HG03460 (cell line): ENCODE results near the gene PAPPA.
A peak's percentile ranks its signal among the peaks of the same experiment; 100 is the strongest.

Source experiments
- ATAC-seq: cut with Tn5 transposase; IDR thresholded peaks from one replicate; pipeline ENCODE4 v1.9.1; 2021; ENCODE audit not compliant: unreplicated experiment

PAPPA gene

DNA sequence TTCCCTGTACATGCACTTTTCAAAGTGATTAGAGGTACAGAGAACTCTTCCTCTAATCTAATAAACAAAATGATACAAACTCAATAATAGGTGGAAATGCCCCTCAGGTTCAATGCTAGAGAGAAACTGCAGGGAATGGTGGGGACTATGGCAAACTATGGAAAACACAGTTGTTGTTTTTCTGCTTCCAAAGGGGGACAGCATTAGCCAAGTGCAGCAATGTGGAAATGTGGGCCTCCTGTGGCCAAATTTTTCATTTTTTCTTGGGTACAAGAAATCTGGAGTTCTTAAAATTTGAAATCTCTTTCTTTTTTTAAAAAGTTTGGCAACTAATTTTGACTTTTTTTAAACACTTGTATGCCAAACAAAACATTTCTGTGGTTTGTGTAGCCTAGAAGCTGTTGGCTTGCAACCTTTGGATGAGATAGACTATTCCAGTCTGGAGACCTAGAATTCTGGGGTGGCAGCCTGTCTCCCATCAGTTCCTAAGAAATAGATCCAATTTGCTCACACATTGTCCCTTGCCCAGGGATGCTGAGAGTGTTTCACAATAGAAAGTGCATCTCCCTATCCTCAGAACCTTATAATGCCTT is 218.6 kb downstream of the PAPPA start:
- no peak for ATAC-seq

- ATAC-seq = no peak
Observed at GRCh38 chr9:116372786-116373185, 219.2 kb downstream of the PAPPA start.

DNA sequence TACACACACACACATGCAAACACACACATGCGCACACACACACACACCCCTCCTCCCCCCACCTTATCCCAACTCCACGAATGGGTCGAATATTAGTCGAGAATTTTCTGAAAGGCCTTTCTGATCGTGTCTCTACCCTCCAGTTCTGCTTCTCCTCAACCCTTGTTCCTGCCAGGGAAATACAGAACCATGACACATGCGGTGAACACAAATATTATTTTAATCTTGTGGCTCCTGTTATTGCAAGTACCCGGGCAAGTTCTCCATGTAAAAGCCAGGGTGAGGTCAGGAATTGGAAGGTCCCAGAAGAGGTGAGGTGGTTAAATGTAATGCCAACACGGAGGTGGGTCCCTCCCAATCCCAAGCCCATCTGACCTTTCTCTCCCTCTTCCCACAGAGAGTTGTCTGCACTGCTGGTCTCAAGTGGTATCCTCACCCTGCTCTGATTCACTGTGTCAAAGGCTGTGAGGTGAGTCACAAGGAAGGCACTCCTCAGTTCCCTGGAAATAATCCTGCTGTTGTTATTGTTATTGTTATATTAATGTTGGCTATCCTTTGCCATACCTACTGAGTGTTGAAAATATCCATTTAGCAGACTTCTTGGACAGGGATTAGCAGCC is 223.7 kb downstream of the PAPPA start:
- no peak for ATAC-seq

- no peak for ATAC-seq
Observed at GRCh38 chr9:116378873-116379272, 225.3 kb downstream of the PAPPA start.

DNA sequence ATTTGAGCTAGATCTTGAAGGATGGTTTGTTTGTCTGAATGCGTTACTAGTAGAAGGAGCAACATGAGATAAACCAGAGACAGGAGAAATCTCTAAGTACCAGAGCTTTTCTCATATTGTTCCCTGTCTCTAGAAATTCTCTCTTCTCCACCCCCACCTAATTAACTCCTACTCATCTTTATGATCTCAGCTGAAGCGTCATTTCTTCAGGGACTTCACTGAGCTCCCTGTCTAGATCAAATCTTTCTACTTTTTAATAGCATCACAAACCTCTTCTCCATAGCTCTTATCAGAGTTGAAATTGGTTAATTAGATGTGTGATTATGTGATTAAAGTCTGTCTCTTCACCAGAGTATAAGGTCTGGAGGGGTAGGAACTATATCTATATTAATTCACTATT is 226.2 kb downstream of the PAPPA start:
- ATAC-seq = no peak

DNA sequence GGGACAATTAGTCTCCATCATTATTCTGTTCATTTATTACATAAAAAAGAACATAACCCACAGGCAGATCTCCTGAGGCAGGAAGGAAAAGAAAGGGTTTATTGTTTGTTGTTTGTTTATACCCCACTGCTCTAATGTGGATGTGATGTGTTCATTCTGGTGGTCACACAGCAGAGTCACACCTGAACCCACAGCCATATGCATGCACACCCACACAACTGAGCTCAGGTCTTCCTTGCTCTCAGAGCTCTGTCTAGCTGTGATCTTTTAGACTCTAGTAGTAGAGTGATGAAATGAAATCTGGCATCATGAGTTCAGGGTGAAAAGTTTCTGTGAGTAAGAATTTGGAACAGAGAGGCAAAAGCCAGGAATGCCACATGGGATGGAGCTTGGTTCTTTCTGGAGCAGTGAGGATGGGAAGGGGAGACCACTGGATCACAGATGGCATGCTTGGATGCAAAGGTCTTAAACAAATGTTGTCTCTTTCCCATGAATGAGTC is 227.0 kb downstream of the PAPPA start:
- no peak for ATAC-seq

GRCh38 chr9:116381350-116381749 is 227.8 kb downstream of the PAPPA start:
- ATAC-seq = no peak

DNA sequence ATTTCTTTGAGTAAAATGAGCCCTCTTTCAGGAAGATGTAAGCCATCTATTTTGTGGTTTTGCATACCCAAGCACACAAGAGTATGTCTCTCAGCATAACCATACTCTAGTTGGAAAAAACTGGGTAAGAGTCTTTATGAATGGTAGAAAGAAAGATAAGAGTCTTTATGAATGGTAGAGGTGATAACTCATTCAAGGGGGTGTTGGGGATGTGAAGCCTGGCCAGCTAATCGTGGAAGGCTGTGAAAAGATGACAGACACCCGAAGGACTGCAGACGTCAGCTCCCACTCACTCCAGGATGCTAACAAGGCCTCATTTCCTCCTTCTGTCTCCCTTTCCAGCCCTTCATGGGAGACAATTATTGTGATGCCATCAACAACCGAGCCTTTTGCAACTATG is 228.5 kb downstream of the PAPPA start:
- no peak for ATAC-seq

GRCh38 chr9:116383133-116383532 is 229.5 kb downstream of the PAPPA start:
- no peak for ATAC-seq

DNA sequence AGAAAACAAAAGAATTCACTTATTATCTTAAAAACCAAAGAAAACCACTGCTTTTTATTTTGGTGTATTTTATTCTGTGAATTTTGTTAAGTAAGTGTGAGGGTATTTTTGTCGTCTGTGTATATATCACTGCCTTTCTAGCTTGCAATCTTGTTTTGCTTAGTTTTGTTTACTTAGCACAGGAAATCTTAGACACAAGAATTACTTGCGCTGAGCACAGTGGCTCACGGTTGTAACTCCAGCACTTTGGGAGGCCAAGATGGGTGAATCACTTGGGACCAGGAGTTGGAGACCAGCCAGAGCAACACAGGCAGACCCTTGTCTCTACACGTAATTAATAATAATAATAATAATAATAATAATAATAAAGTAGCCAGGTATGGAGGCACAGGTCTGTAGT is 230.3 kb downstream of the PAPPA start:
- ATAC-seq = no peak

DNA sequence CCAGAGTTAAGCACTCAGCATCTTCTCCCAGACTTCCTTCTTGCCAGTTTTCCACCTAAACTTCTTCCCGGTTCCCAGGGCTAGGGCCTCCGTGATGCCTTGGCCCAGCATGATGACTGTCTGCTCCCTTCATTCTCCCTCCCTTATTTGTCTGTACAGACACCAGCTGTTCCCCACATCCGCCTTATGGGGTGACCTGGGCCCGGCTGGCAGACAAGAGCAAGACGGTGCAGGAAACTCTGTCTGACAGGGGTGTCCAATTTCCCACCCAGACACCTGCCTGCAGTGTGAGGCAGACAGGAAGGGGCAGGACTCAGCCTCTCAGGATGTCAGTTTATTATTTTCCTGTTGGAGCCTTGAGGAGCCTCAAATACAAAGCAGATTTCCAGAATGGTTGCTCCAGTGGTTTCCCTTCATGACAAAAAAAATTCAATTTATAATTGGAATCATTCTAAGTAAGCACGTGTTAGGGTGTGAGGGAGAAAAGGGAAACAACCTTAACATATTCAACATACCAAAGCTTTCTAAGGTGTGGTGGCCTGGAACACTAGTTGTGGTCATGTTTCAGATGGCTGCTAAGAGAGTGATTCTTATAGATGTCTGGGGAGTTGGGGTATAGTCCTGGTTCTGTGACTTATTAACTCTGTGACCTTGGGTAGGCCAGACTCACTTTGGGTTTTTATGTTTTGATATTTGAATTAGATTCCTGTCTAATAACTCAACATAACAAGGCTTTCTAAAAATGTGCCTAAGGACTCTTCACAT is 234.5 kb downstream of the PAPPA start:
- ATAC-seq = peak; percentile 63

DNA sequence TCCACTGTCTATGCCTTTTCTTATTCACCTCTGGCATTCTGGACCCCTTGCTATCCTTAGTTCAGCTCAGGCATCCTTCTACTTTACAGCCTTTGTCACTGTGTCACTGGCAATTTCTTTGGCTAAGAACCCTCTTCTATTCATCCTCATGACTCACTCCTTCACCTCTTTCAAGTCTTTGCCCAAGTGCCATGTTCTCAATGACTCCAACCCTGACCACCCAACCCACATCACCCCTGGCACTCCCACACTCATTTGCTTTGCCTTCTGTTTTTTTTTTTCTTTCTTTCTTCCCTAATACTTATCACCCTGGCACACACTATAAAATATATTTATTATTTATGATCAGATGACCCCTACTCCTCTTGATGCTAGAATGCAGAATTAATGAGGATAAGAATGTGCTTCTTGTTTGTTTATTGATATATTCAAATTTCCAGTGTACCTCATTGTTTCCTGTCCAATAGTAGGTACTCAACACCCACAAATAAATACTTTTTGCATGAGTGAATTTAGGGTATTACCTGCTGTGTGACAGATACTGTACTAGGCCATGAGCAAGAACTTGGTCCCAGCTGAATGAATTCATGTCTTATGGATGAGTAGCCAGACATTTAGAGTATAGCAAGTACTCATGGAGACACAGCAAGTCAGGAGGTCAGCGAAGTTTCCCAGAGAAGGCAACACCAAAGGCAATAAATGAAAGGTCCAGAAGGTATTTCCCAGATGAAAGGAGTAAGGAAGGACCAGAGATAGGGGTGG is 236.1 kb downstream of the PAPPA start:
- ATAC-seq = no peak

DNA sequence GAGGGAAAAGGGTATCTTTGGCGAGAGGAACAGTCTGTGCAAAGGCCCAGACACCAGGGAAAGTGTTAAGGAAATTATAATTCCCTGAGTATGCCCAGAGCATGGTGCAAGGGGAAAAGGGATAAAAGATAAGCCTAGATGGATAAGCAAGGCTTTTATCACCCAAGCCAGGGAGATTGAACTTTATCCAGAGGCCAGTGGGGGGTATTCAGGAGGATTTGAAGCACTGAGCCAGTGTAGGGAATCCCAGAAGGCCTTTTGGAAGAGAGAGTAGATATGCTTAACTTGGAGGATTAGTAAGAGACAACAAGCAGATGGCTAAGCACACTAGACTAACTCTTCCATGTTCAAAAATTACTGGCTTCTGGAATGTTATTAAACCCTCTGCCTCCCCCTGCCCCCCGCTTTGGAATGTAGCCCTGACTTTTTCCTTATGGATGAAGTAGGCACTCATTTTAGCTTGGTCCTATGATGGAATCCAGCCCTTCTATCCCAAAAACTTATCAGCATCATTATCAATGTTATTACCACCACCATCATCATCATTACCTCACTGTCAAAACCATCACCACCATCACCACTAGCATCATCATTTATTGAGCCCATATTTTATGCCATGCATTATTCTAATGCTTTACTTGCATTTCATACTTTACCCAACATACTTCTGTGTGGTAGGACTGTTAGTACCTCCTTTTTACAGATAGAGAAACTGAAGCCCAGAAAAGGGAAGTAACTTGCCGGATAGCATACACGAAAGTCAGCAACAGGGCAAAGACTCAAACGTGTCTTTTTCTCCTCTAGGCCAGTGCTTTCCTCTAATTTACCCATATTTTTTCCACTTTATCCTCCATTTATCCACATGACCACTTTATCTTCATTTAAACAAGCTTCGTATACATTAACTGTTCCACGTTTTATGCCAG is 237.0 kb downstream of the PAPPA start:
- ATAC-seq = peak; percentile 72

- ATAC-seq = no peak
Observed at GRCh38 chr9:116391306-116391900, 237.8 kb downstream of the PAPPA start.

GRCh38 chr9:116393198-116393597 is 239.6 kb downstream of the PAPPA start:
- ATAC-seq = no peak

- ATAC-seq = no peak
Observed at GRCh38 chr9:116394070-116394469, 240.5 kb downstream of the PAPPA start.

DNA sequence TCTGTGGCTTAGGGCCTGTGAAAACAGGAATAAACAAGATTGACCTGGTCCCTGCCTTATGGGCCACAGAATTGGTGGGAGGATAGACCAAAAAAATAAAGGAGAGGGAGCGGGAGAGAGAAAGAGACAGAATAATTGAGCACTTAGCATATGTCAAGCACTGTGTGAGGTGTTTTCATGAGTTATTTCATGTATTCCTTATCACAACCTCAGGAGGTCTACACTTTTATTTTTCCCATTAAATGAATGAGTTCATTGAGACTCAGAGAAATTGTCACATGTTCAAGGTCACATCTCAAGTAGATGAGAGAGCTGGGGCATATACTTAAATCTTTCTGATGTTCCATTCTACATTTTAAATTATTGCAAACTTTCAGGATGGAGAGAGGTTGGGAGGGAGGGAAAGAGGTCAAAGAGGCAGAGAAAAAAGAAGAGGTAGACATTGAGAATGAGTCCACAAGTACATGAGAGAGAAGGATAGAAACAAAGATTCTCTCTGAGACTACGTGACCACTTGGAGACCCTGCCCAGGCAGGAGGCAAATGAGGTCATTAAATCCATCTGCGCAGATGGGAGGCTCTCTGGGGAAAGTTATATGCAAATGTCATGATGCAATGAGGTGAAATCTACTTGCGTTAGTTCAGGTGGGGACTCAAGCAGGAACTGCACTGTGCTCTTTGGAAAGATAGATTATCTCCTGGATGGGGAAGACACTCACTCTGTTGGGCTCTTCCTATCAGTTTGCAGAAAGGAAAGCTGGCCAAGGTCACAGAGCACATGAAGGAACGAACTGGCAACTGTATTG is 241.5 kb downstream of the PAPPA start:
- ATAC-seq = no peak

GRCh38 chr9:116395699-116396037 is 242.1 kb downstream of the PAPPA start:
- no peak for ATAC-seq

- ATAC-seq = no peak
Observed at GRCh38 chr9:116403171-116403570, 249.6 kb downstream of the PAPPA start.
